ENCODE data around the gene SLC5A11.

Gene SLC5A11

GRCh38 chr16:24917236-24917635, 71.5 kb downstream of the SLC5A11 start:
- FAIRE-seq (no peak), DNase-seq (ENCODE audit: low spot score) (no peak)

- DNase-seq (ENCODE audit: low spot score) (no peak), FAIRE-seq (no peak)
Measured at GRCh38 chr16:24917891-24918290, 72.1 kb downstream of the SLC5A11 start.

- FAIRE-seq (no peak), DNase-seq (ENCODE audit: low spot score) (no peak)
Measured at GRCh38 chr16:24918641-24919040, 72.9 kb downstream of the SLC5A11 start.

- FAIRE-seq: no peak
- no peak for DNase-seq (ENCODE audit: low spot score)
Measured at GRCh38 chr16:24919536-24919935, 73.8 kb downstream of the SLC5A11 start.

GRCh38 chr16:24920568-24920967, 74.8 kb downstream of the SLC5A11 start:
- FAIRE-seq (no peak), DNase-seq (ENCODE audit: low spot score) (no peak)

GRCh38 chr16:24921229-24921628, 75.5 kb downstream of the SLC5A11 start:
- no peak for DNase-seq (ENCODE audit: low spot score)
- no peak for FAIRE-seq

GRCh38 chr16:24925163-24925562, 79.4 kb downstream of the SLC5A11 start:
- FAIRE-seq (no peak), DNase-seq (ENCODE audit: low spot score) (no peak)

- FAIRE-seq: no peak
- DNase-seq (ENCODE audit: low spot score): no peak
Measured at GRCh38 chr16:24929409-24929808, 83.6 kb downstream of the SLC5A11 start.

GRCh38 chr16:24930440-24930839, 84.7 kb downstream of the SLC5A11 start:
- DNase-seq (ENCODE audit: low spot score): no peak
- no peak for FAIRE-seq

GRCh38 chr16:24931091-24931490, 85.3 kb downstream of the SLC5A11 start:
- FAIRE-seq (no peak), DNase-seq (ENCODE audit: low spot score) (no peak)

GRCh38 chr16:24935336-24935735, 89.6 kb downstream of the SLC5A11 start:
- FAIRE-seq (no peak), DNase-seq (ENCODE audit: low spot score) (no peak)

GRCh38 chr16:24936151-24936550, 90.4 kb downstream of the SLC5A11 start:
- DNase-seq (ENCODE audit: low spot score) (no peak), FAIRE-seq (no peak)

- DNase-seq (ENCODE audit: low spot score) (no peak), FAIRE-seq (no peak)
Measured at GRCh38 chr16:24939224-24939623, 93.5 kb downstream of the SLC5A11 start.

GRCh38 chr16:24939738-24940137, 94.0 kb downstream of the SLC5A11 start:
- FAIRE-seq (no peak), DNase-seq (ENCODE audit: low spot score) (no peak)

GRCh38 chr16:24943471-24943870, 97.7 kb downstream of the SLC5A11 start:
- DNase-seq (ENCODE audit: low spot score) (no peak), FAIRE-seq (no peak)

- DNase-seq (ENCODE audit: low spot score) (no peak), FAIRE-seq (no peak)
Measured at GRCh38 chr16:24944206-24944605, 98.4 kb downstream of the SLC5A11 start.

- no peak for FAIRE-seq
Measured at GRCh38 chr16:24946155-24946554, 100.4 kb downstream of the SLC5A11 start.

GRCh38 chr16:24950275-24950674, 104.5 kb downstream of the SLC5A11 start:
- peak; percentile 11 for DNase-seq (ENCODE audit: low spot score)
- no peak for FAIRE-seq

More at GRCh38 chr16:24946155-24946554, 100.4 kb downstream of the SLC5A11 start:
- no peak for DNase-seq (ENCODE audit: low spot score)

- FAIRE-seq: no peak
Measured at GRCh38 chr16:24953306-24953705, 107.5 kb downstream of the SLC5A11 start.

GRCh38 chr16:24953721-24954120, 108.0 kb downstream of the SLC5A11 start:
- DNase-seq (ENCODE audit: low spot score) (no peak), FAIRE-seq (no peak)

More at GRCh38 chr16:24953306-24953705, 107.5 kb downstream of the SLC5A11 start:
- DNase-seq (ENCODE audit: low spot score): no peak

GRCh38 chr16:24954137-24954536, 108.4 kb downstream of the SLC5A11 start:
- no peak for DNase-seq (ENCODE audit: low spot score)
- no peak for FAIRE-seq

- DNase-seq (ENCODE audit: low spot score) (no peak), FAIRE-seq (no peak)
Measured at GRCh38 chr16:24955975-24956731, 110.4 kb downstream of the SLC5A11 start.

GRCh38 chr16:24957887-24958286, 112.1 kb downstream of the SLC5A11 start:
- no peak for FAIRE-seq

More at GRCh38 chr16:24957887-24958286, 112.1 kb downstream of the SLC5A11 start:
- no peak for DNase-seq (ENCODE audit: low spot score)

Measured in RCC 7860 (cell line).